Measurements from ENCODE around the gene ARRB2.

- no peak for TF ChIP-seq EZH2 (IDR thresholded peaks at IDR 0.05; ENCODE audit: low read length)
- no peak for TF ChIP-seq CTCF (optimal IDR thresholded peaks at IDR 0.05 in 1 of 3, IDR thresholded peaks at IDR 0.05 in 1 of 3, conservative IDR thresholded peaks at IDR 0.05 in 1 of 3; ENCODE audit: extremely low read depth in 1 of 3, insufficient read depth in 2 of 3, low read length in 3 of 3)
Observed at GRCh38 chr17:4690745-4691144, 19.7 kb upstream of the ARRB2 start.
